Measurements from ENCODE around the gene AKR7A2. TPM values are rescaled to one million over a fixed set of nuclear protein-coding genes. Genes with fewer than 3 reads are reported as not detected.
A peak's percentile ranks its signal among the peaks of the same experiment; 100 is the strongest.

Gene AKR7A2
- total and polyA plus RNA-seq, 10 of the 15 experiments (the other 5 are each of a cell fraction or from before 2014, with no cell fraction given): 1.3 to 114 (median 48.0) TPM

DNA sequence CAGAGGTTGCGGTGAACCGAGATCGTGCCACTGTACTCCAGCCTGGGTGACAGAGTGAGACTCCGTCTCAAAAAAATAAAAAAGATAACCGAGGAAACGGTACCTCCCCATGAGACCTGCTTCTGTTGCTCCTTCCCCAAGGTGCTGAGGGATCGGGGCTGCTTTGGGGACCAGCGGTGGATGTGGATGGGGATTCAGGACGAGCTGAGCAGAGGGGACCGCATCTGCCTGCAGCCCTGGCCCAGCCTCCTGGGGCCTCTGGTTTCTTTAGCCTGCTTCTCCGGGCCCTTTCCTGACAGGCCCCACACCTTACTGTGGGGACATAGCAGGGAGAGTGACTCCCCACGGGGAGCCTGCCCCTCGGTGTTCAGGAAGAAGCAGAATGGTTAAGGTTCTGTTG, 17.2 kb upstream of the AKR7A2 start:
- no peaks in the 10 kb centered on the region for H3K9me3 ChIP-seq (replicated peaks; ENCODE audit: control insufficient read depth, insufficient read depth, low read length)
- peaks cover 4 to 12% of the 10 kb centered on the region in 2 experiments; a peak in 3 of 4 replicates for H3K36me3 ChIP-seq (ENCODE audit: control insufficient read depth in 2 of 2, insufficient read depth in 2 of 2, low read length in 1 of 2)
- H3K27me3 ChIP-seq (replicated peaks in 1 of 2; ENCODE audit: control insufficient read depth in 2 of 2, insufficient read depth in 2 of 2, low read length in 1 of 2): no peaks in the 10 kb centered on the region
- H3K4me2 ChIP-seq (ENCODE audit: control insufficient read depth, insufficient read depth): no peak overlapping the region
- TF ChIP-seq SUZ12 (IDR thresholded peaks at IDR 0.05; ENCODE audit: unreplicated experiment) (no peak), POLR2A (IDR thresholded peaks at IDR 0.05; ENCODE audit: low read depth, low read length) (peak; percentile 53; the same call in 1 of the 2 replicates)
- no peak overlapping the region for H3K4me3 ChIP-seq
- RAD21 ChIA-PET (ENCODE audit: unreplicated experiment): no interaction called here
- in situ Hi-C loops (cut with MboI) (no loop called here), intact Hi-C loops (cut with micrococcal nuclease; ENCODE audit: unreplicated experiment) (no loop called here)
- FAIRE-seq (no peak), ATAC-seq (no peak), DNase-seq (ENCODE audit: low read depth, low spot score) (no peak)
- H3K79me2 ChIP-seq (ENCODE audit: control insufficient read depth, insufficient read depth, low read length): no peaks in the 10 kb centered on the region
- CTCF ChIA-PET: interaction anchor here (1.0 kb wide), 1 partner anchor 12 kb away, joined by 3 read pairs; no protein-coding TSS in a partner anchor
- no peak overlapping the region for H3K27ac ChIP-seq (ENCODE audit: control insufficient read depth, insufficient read depth)
- POLR2A ChIA-PET: no interaction called here
- no peaks in the 10 kb centered on the region for H4K20me1 ChIP-seq (ENCODE audit: control insufficient read depth, insufficient read depth)
- no peak overlapping the region for H3K9ac ChIP-seq (ENCODE audit: control insufficient read depth, insufficient read depth, low read length)
- no peak overlapping the region for H2AFZ ChIP-seq (ENCODE audit: control insufficient read depth, low read depth, low read length)
- WGBS (ENCODE audit: insufficient coverage, insufficient replicate concordance, low lambda C conversion rate, missing lambda C conversion rate): 90% methylated on average over 13 of the region's 13 CpGs
- SMC1A ChIA-PET (ENCODE audit: uncharacterized antibody, unreplicated experiment): no interaction called here
- no TSS peak for BruUV-seq (replicated peaks)
- no peaks in the 10 kb centered on the region for H3K4me1 ChIP-seq (ENCODE audit: control insufficient read depth, insufficient read depth, low read length)

DNA sequence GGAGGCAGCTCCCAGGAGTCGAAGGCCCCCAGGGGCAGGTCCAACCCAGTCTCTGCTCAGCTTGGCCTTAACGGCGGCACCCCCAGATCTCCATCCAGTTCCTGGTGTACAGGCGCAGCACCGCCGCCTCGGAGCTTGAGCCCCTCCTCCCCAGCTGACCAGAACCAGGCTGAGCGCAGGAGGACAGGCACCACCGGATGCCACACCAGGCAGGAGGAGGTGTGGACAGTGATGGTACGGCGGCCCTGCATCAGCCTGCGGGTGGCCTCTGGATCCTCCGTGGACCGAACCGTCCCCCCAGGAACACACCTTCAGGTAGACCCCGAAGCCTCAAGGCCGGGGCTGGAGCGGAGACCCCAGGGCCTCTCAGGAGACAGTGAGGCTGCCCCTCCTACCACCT, 16.5 kb upstream of the AKR7A2 start:
- WGBS (ENCODE audit: insufficient coverage, insufficient replicate concordance, low lambda C conversion rate, missing lambda C conversion rate): 94% methylated on average over 18 of the region's 18 CpGs
- no peaks in the 10 kb centered on the region for H3K27me3 ChIP-seq (replicated peaks in 1 of 2; ENCODE audit: control insufficient read depth in 2 of 2, insufficient read depth in 2 of 2, low read length in 1 of 2)
- no peak for DNase-seq (ENCODE audit: low read depth, low spot score)
- no peak overlapping the region for H2AFZ ChIP-seq (ENCODE audit: control insufficient read depth, low read depth, low read length)
- H3K4me2 ChIP-seq (ENCODE audit: control insufficient read depth, insufficient read depth): no peak overlapping the region
- ChIA-PET RAD21 (ENCODE audit: unreplicated experiment) (no interaction called here), CTCF (interaction anchor here (1.0 kb wide), 1 partner anchor 12 kb away, joined by 3 read pairs; no protein-coding TSS in a partner anchor), POLR2A (no interaction called here), SMC1A (ENCODE audit: uncharacterized antibody, unreplicated experiment) (no interaction called here)
- intact Hi-C loops (cut with micrococcal nuclease; ENCODE audit: unreplicated experiment): no loop called here
- no peaks in the 10 kb centered on the region for H4K20me1 ChIP-seq (ENCODE audit: control insufficient read depth, insufficient read depth)
- no peak for FAIRE-seq
- in situ Hi-C loops (cut with MboI): no loop called here
- H3K4me1 ChIP-seq (ENCODE audit: control insufficient read depth, insufficient read depth, low read length): no peaks in the 10 kb centered on the region
- BruUV-seq (replicated peaks): TSS peak; percentile 59
- H3K79me2 ChIP-seq (ENCODE audit: control insufficient read depth, insufficient read depth, low read length): no peaks in the 10 kb centered on the region
- ATAC-seq: no peak
- peaks cover 4 to 12% of the 10 kb centered on the region in 2 experiments; a peak in 3 of 4 replicates for H3K36me3 ChIP-seq (ENCODE audit: control insufficient read depth in 2 of 2, insufficient read depth in 2 of 2, low read length in 1 of 2)
- H3K27ac ChIP-seq (ENCODE audit: control insufficient read depth, insufficient read depth): no peak overlapping the region
- H3K9me3 ChIP-seq (replicated peaks; ENCODE audit: control insufficient read depth, insufficient read depth, low read length): no peaks in the 10 kb centered on the region
- H3K9ac ChIP-seq (ENCODE audit: control insufficient read depth, insufficient read depth, low read length): no peak overlapping the region
- TF ChIP-seq POLR2A (IDR thresholded peaks at IDR 0.05; ENCODE audit: low read depth, low read length): peak; percentile 60; the same call in 1 of the 2 replicates
- TF ChIP-seq ZNF622 (IDR thresholded peaks at IDR 0.05): no peak
- H3K4me3 ChIP-seq: no peak overlapping the region
